GM06990 (cell line): ENCODE measurements around the gene ZSCAN4.

Source experiments
- DNase-seq: peaks from one replicate; pipeline ENCODE4 v3.0.0-alpha.2; 2011; ENCODE audit not compliant: insufficient read length; ENCODE audit errors: extremely low read depth
- H3K27me3 ChIP-seq: replicated peaks from 2 replicates; pipeline ENCODE4 v1.6.0; 2011; ENCODE audit warnings: low read length; ENCODE audit not compliant: control insufficient read depth, insufficient read depth
- H3K36me3 ChIP-seq: 2 replicates; pipeline ENCODE4 v1.5.1; 2011; ENCODE audit warnings: low read length; ENCODE audit not compliant: control insufficient read depth, insufficient read depth
- H3K4me3 ChIP-seq: replicated peaks from 2 replicates; pipeline ENCODE4 v1.5.1; 2011; ENCODE audit warnings: low read depth, mild to moderate bottlenecking, control low read depth, low read length
- CTCF ChIP-seq: IDR thresholded peaks from 2 replicates; pipeline ENCODE4 v1.5.1; 2011; ENCODE audit warnings: low read length, control low read depth, mild to moderate bottlenecking, inconsistent platforms; ENCODE audit not compliant: insufficient read depth, poor library complexity, severe bottlenecking

Gene ZSCAN4

DNA sequence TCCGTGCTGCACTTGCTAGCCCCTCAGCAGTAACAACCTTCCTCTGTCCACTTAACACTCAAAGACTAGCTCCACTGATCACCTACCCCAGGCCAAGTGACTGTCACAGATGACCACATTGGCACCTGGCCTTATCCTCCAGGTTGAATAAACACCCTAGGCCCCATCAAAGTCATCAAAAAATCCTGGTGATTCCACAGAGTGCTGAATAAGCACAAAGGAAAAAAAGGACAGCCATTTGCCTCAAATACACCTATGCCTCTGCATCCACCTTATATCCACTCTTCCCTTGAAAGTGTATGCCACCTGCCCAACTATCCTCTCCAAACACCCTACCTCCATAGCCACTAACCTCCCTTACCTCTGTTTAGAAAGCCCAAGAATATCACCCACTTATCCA is 37.6 kb downstream of the ZSCAN4 start:
- Histone ChIP-seq H3K36me3 (no peaks in the 10 kb centered on the region; the same call in 1 of the 2 replicates), H3K27me3 (no peaks in the 10 kb centered on the region), H3K4me3 (no peak overlapping the region)
- no peak for TF ChIP-seq CTCF
- DNase-seq: no peak

DNA sequence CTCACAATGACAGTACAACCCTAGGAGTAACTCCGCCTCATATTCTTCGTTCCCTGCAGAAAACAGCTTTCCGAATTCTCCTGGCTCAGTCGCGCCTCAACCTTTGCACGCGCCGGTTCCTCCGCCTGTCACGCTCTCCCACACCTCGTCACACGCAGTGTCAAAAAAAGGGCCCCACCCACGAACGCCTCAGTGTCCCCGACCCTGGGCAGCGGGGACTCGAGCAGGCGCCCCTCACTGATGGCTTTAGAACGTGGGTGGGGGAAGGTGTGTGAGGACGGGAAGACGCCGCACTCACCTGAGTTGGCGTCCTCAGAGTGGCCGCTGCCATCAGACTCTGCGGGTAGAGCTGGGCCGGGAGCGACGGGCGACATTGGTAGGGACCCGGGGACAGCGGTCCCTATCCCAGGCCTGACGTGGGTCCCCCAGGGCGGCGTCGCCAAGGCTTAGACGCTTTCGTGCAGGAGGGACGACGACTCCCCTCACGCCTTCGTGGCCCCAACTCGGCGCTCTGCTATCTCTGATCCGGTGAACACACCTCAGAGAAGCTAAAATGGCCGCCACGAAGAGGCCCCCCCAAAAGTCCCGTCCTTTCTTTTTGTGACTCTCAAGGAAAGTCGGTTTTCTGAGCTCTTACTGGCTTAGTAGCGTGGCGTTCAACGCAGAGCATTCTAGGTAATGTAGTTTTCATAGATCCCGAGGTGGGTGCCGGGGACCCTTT is 40.1 kb downstream of the ZSCAN4 start, which contains the start of gene ZNF154:
Gene ZNF154 (minus strand): TSS at position 564 of the 721 bp plus-strand sequence. CDS start 233 bp downstream, at position 331.
- Histone ChIP-seq H3K36me3 (no peaks in the 10 kb centered on the region; the same call in 1 of the 2 replicates), H3K4me3 (peak within 1 kb of the TSS; percentile 55), H3K27me3 (no peaks in the 10 kb centered on the region)
- no peak for TF ChIP-seq CTCF
- peak; percentile 19 for DNase-seq

GRCh38 chr19:57709616-57710015 is 40.9 kb downstream of the ZSCAN4 start:
- no peaks in the 10 kb centered on the region for H3K36me3 ChIP-seq
- H3K4me3 ChIP-seq: no peak overlapping the region
- TF ChIP-seq CTCF: no peak
- DNase-seq: no peak
- no peaks in the 10 kb centered on the region for H3K27me3 ChIP-seq

DNA sequence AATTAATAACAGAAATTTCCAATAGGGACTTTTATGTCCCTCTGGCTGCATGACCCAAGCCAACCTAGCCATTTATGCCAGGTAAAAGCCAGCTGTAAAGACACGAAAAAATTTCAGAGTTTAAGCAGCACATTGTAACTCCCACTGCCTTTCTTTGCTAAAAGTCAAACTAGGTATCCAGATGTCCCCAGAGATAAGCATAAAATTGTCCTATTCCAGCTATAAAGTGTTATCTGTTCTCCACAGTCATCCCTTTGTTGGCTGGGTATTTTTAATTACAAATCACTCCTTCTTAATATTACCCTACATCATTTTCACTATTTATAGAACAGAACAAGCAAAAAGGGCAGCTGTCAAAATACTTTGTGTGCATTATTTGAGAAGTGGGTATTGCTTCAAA is 43.5 kb downstream of the ZSCAN4 start:
- no peak for DNase-seq
- no peaks in the 10 kb centered on the region; the same call in 1 of the 2 replicates for H3K36me3 ChIP-seq
- no peak overlapping the region for H3K4me3 ChIP-seq
- H3K27me3 ChIP-seq: no peaks in the 10 kb centered on the region
- TF ChIP-seq CTCF: no peak

- no peaks in the 10 kb centered on the region for H3K27me3 ChIP-seq
- H3K4me3 ChIP-seq: no peak overlapping the region
- TF ChIP-seq CTCF: no peak
- DNase-seq: no peak
- peaks cover 29% of the 10 kb centered on the region for H3K36me3 ChIP-seq
Measured at GRCh38 chr19:57719424-57719823, 50.7 kb downstream of the ZSCAN4 start.
